ENCODE results near the gene JADE1.

Gene JADE1

GRCh38 chr4:128879283-128879682 is 69.8 kb downstream of the JADE1 start:
- DNase-seq: no peak

- DNase-seq: no peak
Observed at GRCh38 chr4:128879971-128880370, 70.5 kb downstream of the JADE1 start.

- no peak for DNase-seq
Observed at GRCh38 chr4:128880662-128881061, 71.2 kb downstream of the JADE1 start.

GRCh38 chr4:128904821-128905220 is 95.3 kb downstream of the JADE1 start:
- DNase-seq: no peak

GRCh38 chr4:128906581-128906980 is 97.1 kb downstream of the JADE1 start:
- no peak for DNase-seq

- DNase-seq: no peak
Observed at GRCh38 chr4:128907981-128908380, 98.5 kb downstream of the JADE1 start.

GRCh38 chr4:128908735-128909134 is 99.2 kb downstream of the JADE1 start:
- DNase-seq: no peak

- no peak for DNase-seq
Observed at GRCh38 chr4:128913228-128913627, 103.7 kb downstream of the JADE1 start.

- no peak for DNase-seq
Observed at GRCh38 chr4:128915544-128915943, 106.0 kb downstream of the JADE1 start.

- DNase-seq: no peak
Observed at GRCh38 chr4:128916832-128917231, 107.3 kb downstream of the JADE1 start.

- no peak for DNase-seq
Observed at GRCh38 chr4:128917781-128918180, 108.3 kb downstream of the JADE1 start.

GRCh38 chr4:128921954-128922353 is 112.5 kb downstream of the JADE1 start:
- no peak for DNase-seq

Measured in fibroblast of skin of right biceps (primary cell).